Measurements from ENCODE around the gene CCDC43. TPM values are rescaled to one million over a fixed set of nuclear protein-coding genes. Genes with fewer than 3 reads are reported as not detected.

CCDC43 gene
- total and polyA plus RNA-seq, 11 donors: 19.0 to 32.9 (median 26.2) TPM

DNA sequence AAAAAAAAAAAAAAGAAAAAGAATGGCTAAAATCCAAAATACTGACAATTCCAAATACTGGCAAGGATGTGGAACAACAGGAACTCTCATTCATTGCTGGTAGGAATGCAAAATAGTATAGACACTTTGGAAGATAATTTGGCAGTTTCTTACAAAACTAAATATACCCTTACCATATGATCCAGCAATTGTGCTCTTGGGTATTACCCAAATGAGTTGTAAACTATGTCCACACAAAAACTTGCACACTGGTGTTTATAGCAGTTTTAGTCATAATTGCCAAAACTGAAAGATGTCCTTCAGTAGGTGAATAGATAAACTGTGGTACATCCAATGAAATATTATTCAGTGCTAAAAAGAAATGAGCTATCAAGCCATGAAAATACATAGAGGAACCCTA, 41.8 kb downstream of the CCDC43 start:
- Histone ChIP-seq H3K4me1 (peaks cover 0 to 7% (median 0%) of the 10 kb centered on the region in 12 donors), H3K27me3 (peaks cover 0 to 24% (median 4%) of the 10 kb centered on the region in 9 donors), H3K27ac (no peak overlapping the region), H3K36me3 (no peaks in the 10 kb centered on the region), H3K9me3 (no peaks in the 10 kb centered on the region), H3K4me3 (no peak overlapping the region)
- intact Hi-C loops (cut with DNase I): no loop called here
- TF ChIP-seq, protein P1, sequence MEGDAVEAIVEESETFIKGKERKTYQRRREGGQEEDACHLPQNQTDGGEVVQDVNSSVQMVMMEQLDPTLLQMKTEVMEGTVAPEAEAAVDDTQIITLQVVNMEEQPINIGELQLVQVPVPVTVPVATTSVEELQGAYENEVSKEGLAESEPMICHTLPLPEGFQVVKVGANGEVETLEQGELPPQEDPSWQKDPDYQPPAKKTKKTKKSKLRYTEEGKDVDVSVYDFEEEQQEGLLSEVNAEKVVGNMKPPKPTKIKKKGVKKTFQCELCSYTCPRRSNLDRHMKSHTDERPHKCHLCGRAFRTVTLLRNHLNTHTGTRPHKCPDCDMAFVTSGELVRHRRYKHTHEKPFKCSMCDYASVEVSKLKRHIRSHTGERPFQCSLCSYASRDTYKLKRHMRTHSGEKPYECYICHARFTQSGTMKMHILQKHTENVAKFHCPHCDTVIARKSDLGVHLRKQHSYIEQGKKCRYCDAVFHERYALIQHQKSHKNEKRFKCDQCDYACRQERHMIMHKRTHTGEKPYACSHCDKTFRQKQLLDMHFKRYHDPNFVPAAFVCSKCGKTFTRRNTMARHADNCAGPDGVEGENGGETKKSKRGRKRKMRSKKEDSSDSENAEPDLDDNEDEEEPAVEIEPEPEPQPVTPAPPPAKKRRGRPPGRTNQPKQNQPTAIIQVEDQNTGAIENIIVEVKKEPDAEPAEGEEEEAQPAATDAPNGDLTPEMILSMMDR (IDR thresholded peaks at IDR 0.05): no peak
- TF ChIP-seq POLR2A (IDR thresholded peaks at IDR 0.05): no peak
- ATAC-seq (no peak), DNase-seq (no peak)

DNA sequence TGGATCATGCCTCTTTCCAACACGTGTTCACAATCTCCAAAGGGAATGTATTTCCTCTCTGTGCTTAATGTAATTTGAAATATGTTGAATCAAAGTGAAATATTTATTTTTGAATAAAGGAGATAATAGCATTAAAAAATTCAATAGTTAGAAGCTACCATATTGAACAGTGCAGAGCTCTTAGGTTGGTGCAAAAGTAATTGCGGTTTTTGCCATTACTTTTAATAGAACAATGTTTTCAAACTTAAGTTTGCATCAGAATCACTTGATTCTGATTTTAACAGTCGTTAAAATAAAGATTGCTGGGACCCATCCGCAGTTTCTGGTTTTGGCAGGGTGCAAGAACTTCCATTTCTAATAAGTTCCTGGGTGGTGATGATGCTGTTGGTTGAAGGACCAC, 43.3 kb downstream of the CCDC43 start:
- H3K4me3 ChIP-seq: no peak overlapping the region
- intact Hi-C loops (cut with DNase I): no loop called here
- H3K36me3 ChIP-seq: no peaks in the 10 kb centered on the region
- ATAC-seq (no peak), DNase-seq (no peak)
- peaks cover 0 to 14% (median 0%) of the 10 kb centered on the region in 9 donors for H3K27me3 ChIP-seq
- no peak overlapping the region for H3K27ac ChIP-seq
- TF ChIP-seq POLR2A (IDR thresholded peaks at IDR 0.05): no peak
- TF ChIP-seq, protein P1 (IDR thresholded peaks at IDR 0.05): no peak
- no peaks in the 10 kb centered on the region for H3K9me3 ChIP-seq
- H3K4me1 ChIP-seq: peaks cover 0 to 7% (median 0%) of the 10 kb centered on the region in 12 donors
- 83 to 86% (median 84%) methylated on average over 4 of the region's 4 CpGs for WGBS, 4 donors

DNA sequence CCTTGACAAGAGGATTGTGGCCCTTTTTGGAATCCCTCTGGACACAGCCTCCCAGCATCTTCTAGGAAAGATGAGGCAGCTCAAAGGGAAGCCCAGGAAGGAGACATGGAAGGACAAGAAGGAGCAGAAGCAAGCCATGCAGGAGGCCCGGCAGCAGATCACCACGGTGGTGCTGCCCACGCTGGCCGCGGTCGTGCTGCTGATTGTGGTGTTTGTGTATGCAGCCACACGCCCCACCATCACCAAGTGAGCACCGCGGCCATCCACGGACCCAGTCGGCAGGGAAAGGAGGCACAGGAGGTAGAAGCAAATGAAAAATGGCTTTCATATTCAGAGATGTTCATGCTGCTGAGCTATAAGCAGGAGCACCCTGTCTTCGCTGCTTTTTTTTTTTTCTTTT, 44.2 kb downstream of the CCDC43 start:
- Histone ChIP-seq H3K27ac (no peak overlapping the region), H3K4me3 (no peak overlapping the region), H3K36me3 (no peaks in the 10 kb centered on the region), H3K27me3 (peaks cover 0 to 11% (median 0%) of the 10 kb centered on the region in 9 donors), H3K9me3 (no peaks in the 10 kb centered on the region), H3K4me1 (peaks cover 0 to 7% (median 0%) of the 10 kb centered on the region in 12 donors)
- intact Hi-C loops (cut with DNase I): no loop called here
- 81 to 87% (median 84%) methylated on average over 12 of the region's 12 CpGs for WGBS, 4 donors
- TF ChIP-seq, protein P1 (IDR thresholded peaks at IDR 0.05): no peak
- no peak for TF ChIP-seq POLR2A (IDR thresholded peaks at IDR 0.05)
- DNase-seq (no peak), ATAC-seq (no peak)

DNA sequence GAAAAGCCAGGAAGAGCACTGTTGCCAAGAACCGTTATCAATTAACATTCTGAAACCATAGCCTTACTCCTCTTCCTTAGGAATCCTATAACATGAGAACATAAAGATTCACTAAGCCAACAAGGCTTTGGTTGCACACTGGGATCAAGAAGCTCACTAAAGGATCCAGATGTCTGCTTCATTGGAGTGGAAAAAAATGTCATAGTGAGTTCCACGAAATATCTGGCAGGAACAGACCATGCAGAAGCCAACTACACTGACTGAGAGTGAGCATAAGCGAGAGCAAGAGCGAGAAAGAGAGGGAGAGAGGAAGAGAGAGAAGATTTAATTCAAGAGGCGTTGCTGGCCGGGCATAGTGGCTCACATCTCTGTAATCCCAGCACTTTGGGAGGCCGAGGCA, 46.7 kb downstream of the CCDC43 start:
- Histone ChIP-seq H3K27me3 (peaks cover 0 to 4% (median 0%) of the 10 kb centered on the region in 9 donors), H3K4me1 (peaks cover 0 to 7% (median 0%) of the 10 kb centered on the region in 12 donors), H3K4me3 (no peak overlapping the region), H3K36me3 (no peaks in the 10 kb centered on the region), H3K9me3 (no peaks in the 10 kb centered on the region), H3K27ac (no peak overlapping the region)
- ATAC-seq (peak; percentile 32 to 73 (median 49)), DNase-seq (no peak)
- TF ChIP-seq, protein P1 (IDR thresholded peaks at IDR 0.05): no peak
- no peak for TF ChIP-seq POLR2A (IDR thresholded peaks at IDR 0.05)
- intact Hi-C loops (cut with DNase I): no loop called here
- 34 to 56% (median 41%) methylated on average over 7 of the region's 7 CpGs for WGBS, 4 donors

Measured in heart left ventricle (tissue), 16 donors.